ENCODE results near the gene CCDC106.

CCDC106 gene

DNA sequence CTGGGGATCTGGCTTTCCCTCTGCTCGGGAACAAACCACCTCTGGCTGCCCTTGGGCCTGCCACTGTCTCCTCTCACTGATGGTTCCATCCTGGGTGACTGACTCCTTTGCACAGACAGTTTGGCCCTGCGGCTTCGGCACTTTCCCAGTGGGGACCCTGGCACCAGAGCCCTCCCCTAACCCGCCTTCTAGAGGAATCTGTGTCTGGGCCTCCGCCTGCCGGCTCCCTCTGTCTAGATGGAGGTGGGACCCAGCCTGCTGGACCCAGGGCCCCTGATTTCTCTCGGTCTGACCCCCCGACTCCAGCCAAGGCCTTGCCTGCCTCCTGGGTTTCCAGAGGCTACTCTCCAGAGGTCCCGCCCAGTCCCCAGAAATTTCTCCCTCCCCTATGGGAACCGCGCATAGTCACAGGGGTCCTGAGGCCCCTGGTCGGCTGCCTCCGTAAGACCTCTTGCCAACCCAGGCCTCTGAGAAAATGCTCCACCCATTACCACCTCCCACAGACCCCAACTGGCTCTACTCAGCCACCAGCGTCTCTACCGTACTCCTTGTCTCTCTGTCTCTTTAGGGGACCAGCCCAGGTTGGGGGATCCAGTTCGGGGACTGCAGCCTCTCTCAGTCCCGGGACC, 2.7 kb downstream of the CCDC106 start:
- no peak for DNase-seq (ENCODE audit: low spot score)

GRCh38 chr19:55651236-55651635, 3.2 kb downstream of the CCDC106 start:
- no peak for DNase-seq (ENCODE audit: low spot score)

GRCh38 chr19:55652311-55653128, 4.5 kb downstream of the CCDC106 start:
- DNase-seq (ENCODE audit: low spot score), result no peak

DNA sequence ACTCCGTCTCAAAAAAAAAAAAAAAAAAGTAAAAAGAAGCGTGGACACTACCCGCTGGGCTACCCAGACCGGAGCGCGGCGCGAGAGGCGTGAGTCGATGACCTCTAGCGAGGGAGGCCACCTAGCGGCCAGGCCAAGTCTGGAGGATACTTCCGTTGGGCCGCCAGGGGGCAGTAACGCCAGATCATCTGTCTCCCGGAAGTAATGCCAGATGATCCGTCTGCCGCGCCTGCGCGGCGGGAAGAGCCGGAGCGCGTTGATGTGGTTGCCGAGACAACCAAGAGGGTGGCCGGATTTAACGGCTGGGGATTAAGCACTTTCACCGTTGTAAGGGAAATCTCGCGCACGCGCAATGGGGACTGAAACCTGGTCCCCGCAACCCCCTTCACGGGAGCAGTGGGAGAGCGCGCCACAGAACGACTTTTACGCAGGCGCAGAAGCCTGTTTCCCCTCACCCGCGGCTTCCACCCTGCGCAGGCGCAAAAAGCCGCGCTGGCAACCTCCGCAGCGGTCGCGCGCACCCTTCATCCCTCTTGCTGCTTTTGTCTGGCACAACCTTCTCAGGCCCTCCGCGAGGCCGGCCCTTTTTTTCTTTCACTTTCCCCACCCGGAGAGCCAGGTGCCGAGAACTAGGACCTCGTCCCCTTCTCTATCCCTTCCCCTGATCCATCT, 5.8 kb downstream of the CCDC106 start:
- DNase-seq (ENCODE audit: low spot score), result peak; percentile 98

- DNase-seq (ENCODE audit: low spot score), result peak; percentile 100
Measured at GRCh38 chr19:55654323-55654867, 6.4 kb downstream of the CCDC106 start.

DNA sequence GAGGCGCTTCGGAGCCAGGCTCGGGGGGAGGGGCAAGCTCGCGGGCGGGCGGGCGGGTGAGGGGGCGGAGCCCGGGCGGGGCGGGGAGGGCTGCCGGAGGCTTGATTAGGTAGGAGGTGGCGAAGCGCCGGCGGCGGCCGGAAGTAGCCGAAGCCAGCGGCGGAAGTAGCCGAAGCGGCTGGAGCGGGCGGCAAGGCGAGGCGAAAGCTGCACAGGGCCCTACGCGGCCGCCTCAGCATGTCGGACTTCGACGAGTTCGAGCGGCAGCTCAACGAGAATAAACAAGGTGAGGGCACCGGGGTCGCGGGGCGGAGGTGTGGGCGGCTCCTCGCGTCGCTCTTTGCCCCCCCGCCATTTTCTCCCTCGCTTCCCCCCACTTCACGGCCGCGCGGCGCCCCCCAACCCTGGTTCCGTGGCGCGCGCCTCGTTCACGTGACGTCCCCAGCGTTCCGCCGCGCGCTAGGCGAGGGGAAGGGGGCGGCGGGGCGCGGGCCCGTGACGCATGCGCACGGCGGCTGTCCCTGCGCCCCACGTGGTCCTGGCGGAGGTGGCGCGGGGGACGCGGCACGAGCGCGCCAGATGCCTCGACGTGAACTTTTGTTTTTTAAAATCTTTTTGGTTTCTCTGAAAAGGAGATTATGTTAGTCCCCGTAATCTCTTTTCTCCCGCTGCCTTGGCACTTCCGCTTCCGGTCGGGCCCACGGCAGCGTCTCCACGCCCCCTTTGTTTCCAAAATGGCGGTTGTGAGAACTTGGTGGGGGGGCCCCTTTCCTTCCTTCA, 7.0 kb downstream of the CCDC106 start, which contains the start of gene U2AF2:
Gene U2AF2 (plus strand): TSS at position 168 of the 780 bp plus-strand sequence. CDS start 70 bp downstream, at position 238.
- peak; percentile 96 for DNase-seq (ENCODE audit: low spot score)

GRCh38 chr19:55655648-55656040, 7.6 kb downstream of the CCDC106 start:
- no peak for DNase-seq (ENCODE audit: low spot score)

DNA sequence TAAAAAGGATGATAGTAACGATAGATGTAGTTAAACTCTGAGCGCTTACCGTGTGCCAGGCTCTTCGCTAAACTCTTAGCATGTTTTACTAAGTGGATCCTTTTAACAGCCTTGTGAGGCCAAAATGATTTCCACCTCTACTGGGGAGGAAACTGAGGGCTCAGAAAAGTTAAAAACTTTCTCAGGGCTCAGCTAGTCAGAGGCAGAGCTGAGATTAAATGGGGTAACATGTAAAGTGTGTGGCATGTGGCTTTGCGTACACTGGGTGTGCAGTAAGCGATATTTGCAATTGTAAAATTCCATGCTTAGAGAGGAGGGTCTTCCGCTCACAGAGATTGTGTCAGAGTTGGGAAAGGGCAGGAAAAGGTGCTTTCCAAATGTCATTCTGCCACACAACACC, 8.5 kb downstream of the CCDC106 start:
- no peak for DNase-seq (ENCODE audit: low spot score)

- no peak for DNase-seq (ENCODE audit: low spot score)
Measured at GRCh38 chr19:55656988-55657747, 9.2 kb downstream of the CCDC106 start.

GRCh38 chr19:55658846-55659459, 10.9 kb downstream of the CCDC106 start:
- no peak for DNase-seq (ENCODE audit: low spot score)

DNA sequence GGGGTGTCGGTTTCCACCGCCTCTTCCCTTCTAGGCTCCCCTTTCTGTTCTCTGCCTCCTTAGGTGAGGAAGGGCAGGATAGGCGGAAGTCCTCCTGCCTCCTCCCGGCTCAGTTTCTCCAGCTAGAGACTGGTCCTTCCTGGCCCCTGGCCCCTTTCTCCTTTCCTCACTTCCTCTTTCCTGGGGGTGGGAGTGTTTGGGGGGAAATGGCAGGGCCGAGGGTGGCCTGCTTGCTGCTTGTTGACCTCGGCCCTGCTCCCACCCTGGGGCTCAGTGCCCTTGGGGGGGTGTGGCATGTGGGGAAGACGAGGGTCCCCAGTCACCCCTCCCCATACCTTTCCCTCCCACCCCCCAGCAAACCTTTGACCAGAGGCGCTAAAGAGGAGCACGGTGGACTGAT, 11.8 kb downstream of the CCDC106 start:
- no peak for DNase-seq (ENCODE audit: low spot score)

DNA sequence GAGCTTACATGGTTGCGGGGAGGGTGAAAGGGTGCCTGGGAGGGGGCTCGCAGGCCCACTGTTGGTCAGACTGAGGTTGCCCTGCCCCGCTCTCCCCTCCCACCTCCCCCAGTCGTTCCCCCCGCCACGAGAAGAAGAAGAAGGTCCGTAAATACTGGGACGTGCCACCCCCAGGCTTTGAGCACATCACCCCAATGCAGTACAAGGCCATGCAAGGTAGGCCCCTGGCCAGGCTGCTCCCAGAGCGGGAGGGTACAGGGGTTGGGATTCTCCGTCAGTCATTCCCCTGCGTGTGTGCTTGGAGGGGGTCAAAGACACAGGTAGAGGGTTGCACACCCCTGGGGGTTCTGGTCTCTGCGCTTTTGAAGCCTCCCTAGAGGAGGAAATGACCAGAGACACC, 12.4 kb downstream of the CCDC106 start:
- no peak for DNase-seq (ENCODE audit: low spot score)

GRCh38 chr19:55660991-55661390, 13.0 kb downstream of the CCDC106 start:
- DNase-seq (ENCODE audit: low spot score), result no peak

DNA sequence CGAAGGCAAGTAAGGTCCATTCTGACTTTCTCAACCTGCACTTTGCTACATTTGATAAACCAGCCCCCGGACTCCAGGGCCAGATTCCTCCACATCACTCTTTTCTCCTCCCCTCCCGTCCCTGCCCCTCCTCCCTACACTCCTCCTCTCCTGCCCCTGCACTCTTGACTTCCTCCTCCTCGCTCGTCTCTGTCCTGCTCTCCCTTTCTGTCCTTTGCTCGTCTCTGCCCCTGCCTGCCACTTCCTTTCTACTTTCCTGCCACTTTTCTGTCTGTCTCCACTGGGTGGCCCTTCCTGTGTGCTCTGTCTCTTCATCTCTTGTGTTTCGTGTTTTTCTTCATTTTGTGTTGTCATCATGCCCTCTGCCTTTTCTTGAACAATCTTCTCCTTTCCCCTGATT, 13.8 kb downstream of the CCDC106 start:
- no peak for DNase-seq (ENCODE audit: low spot score)

DNA sequence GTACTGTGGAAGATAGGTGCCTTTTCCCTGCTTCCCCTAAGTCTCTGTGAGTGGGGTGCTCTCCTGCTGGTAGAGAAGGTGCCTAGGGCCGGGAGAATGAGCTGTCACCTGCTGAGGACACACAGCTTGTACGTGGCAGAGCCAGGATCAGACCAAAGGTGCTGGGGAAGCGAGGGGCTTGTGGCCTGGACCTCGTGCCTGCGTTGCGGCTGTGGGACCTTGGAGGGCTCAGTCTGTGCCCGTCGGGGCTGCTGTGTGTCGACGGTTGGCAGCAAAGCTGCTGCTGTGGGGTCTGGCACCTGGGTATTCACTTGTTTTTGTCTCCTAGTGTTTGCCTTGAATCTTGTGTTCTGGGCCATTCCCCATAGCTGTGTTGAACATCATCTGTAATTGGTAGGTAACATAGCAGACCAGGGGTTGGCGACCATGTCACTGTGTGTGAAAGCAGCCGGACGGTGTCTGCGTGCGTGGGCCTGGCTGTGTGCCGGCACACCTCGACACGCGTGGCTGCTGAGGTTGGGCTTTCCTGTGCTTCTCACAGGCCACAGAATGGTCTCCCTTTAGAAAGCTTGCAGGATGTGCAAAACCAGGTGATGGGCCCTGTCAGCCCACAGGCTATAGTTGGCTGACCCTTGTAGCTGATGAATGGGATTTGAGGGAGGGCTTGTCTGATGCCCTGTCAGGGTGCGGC, 16.0 kb downstream of the CCDC106 start:
- DNase-seq (ENCODE audit: low spot score), result no peak

- no peak for DNase-seq (ENCODE audit: low spot score)
Measured at GRCh38 chr19:55666343-55667005, 18.5 kb downstream of the CCDC106 start.

GRCh38 chr19:55667006-55667381, 19.0 kb downstream of the CCDC106 start:
- no peak for DNase-seq (ENCODE audit: low spot score)

DNA sequence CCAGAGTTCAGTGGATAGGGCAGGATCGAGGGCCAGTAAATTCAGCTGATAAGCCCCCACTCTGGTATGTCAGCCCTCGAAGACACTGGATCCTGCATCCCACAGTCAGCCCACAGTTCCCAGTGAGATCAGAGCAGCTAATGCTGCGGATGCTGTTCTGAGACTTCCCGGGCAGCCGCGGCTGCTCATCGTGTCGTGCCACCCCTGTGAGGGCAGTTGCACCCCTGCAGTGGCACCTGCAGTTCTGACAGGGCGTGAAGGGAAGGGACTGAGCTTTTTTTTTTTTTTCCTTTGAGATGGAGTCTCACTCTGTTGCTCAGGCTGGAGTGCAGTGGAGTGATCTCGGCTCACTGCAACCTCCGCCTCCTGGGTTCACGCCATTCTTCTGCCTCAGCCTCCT, 19.5 kb downstream of the CCDC106 start:
- DNase-seq (ENCODE audit: low spot score), result no peak

- DNase-seq (ENCODE audit: low spot score), result no peak
Measured at GRCh38 chr19:55667958-55668357, 19.9 kb downstream of the CCDC106 start.
